Measurements from ENCODE around the gene TRPV4.
"Not testable (repeated sequence)": the region's sequence is repeated elsewhere in the genome, so short reads cannot be mapped to it uniquely, and the experiment has no call there.

Gene TRPV4

GRCh38 chr12:109858764-109859163 lies 25.6 kb upstream of the TRPV4 start:
- no peak for DNase-seq

- DNase-seq: no peak
Measured at GRCh38 chr12:109857715-109858114, 24.5 kb upstream of the TRPV4 start.

- DNase-seq: no peak
Measured at GRCh38 chr12:109855377-109855776, 22.2 kb upstream of the TRPV4 start.

- DNase-seq: not testable (repeated sequence)
Measured at GRCh38 chr12:109850518-109850917, 17.3 kb upstream of the TRPV4 start.

GRCh38 chr12:109847142-109847735 lies 14.0 kb upstream of the TRPV4 start:
- DNase-seq: no peak

- DNase-seq: no peak
Measured at GRCh38 chr12:109845824-109846205, 12.6 kb upstream of the TRPV4 start.

- DNase-seq: peak; percentile 93
Measured at GRCh38 chr12:109844983-109845823, 12.0 kb upstream of the TRPV4 start.

GRCh38 chr12:109844091-109844490 lies 10.9 kb upstream of the TRPV4 start:
- DNase-seq: no peak

- no peak for DNase-seq
Measured at GRCh38 chr12:109842021-109842420, 8.8 kb upstream of the TRPV4 start.

GRCh38 chr12:109841356-109841755 lies 8.2 kb upstream of the TRPV4 start:
- no peak for DNase-seq

- no peak for DNase-seq
Measured at GRCh38 chr12:109840305-109841074, 7.3 kb upstream of the TRPV4 start.

GRCh38 chr12:109839444-109839843 lies 6.2 kb upstream of the TRPV4 start:
- DNase-seq: no peak

- no peak for DNase-seq
Measured at GRCh38 chr12:109836916-109837315, 3.7 kb upstream of the TRPV4 start.

GRCh38 chr12:109835827-109836226 lies 2.6 kb upstream of the TRPV4 start:
- DNase-seq: no peak

GRCh38 chr12:109832541-109833306 lies 474 bp downstream of the TRPV4 start:
- DNase-seq: no peak

GRCh38 chr12:109831929-109832328 lies 1.3 kb downstream of the TRPV4 start:
- DNase-seq: no peak

- no peak for DNase-seq
Measured at GRCh38 chr12:109831365-109831764, 1.8 kb downstream of the TRPV4 start.

GRCh38 chr12:109830718-109831117 lies 2.5 kb downstream of the TRPV4 start:
- DNase-seq: no peak

GRCh38 chr12:109830267-109830666 lies 2.9 kb downstream of the TRPV4 start:
- DNase-seq: no peak

- DNase-seq: no peak
Measured at GRCh38 chr12:109829667-109830066, 3.5 kb downstream of the TRPV4 start.

- no peak for DNase-seq
Measured at GRCh38 chr12:109828754-109829511, 4.3 kb downstream of the TRPV4 start.

Data from T-helper 9 cell (primary cell).